Measurements from ENCODE around the gene ETV5.

The ETV5 gene

DNA sequence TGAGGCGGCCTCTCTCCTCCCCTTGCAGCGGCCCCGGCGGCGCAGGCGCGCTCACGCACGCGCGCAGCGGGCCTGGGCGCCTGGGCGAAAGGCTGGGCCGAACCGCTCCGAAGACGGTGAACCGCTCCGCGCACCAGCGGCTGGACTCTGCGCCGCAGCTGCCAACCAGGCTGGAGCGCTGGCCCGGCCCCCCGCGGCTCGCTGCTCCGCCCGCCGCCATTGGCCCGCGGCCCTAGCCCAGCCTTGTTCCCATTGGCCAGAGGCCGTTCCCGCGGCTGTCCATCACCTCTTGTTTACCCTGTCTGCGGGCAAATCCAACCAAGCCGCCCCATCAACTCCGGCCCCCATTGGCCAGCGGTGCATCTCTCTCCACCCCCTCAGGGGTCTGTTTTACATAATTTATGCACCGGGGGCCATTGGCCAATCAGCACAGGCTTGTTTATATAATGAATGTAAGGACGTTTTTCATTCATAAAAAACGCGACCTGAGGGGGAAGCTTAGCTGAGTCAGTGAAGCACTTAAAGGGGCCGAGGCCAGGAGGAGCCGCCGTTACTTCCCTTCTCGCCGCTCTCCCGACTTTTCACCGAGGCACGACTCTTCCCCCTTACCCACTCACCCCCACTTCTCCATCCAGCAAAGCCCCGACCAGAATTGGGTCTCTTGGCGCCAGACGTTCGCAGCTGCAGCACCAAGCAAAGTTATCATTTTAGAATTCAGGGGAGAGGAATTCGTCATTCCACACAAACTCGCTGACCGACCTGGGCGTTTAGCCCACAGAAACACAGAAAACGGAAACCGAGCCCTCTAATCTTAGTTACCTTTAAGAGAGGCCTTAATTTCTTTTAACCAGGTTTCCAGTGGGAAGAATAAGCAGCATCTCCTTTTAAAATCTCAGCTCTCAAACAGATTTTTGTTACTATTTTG, at the start of gene ETV5:
Gene ETV5 (minus strand): TSS at position 149 of the 925 bp plus-strand sequence. CDS start 3,221 bp downstream, outside the sequence.
- peak; percentile 87 for DNase-seq (ENCODE audit: low read depth)

DNA sequence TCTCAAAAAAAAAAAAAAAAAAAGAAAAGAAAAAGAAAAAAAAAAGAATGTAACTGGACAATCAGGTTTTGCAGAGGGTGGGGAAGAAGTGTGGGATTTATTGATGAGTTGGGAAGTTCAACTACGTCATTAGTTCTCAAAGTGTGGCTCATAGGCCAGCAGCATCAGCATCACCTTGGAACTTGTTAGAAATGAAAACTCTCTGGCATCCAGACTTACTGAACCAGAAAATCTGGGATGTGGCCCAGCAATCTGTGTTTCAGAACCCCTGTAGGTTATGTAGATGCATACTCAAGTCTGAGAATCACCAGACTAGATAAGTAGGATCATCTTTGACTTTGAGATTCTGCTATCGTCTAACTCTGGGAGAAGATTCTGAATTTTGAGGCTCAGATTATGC, 45.8 kb upstream of the ETV5 start:
- DNase-seq (ENCODE audit: low read depth) = no peak

DNA sequence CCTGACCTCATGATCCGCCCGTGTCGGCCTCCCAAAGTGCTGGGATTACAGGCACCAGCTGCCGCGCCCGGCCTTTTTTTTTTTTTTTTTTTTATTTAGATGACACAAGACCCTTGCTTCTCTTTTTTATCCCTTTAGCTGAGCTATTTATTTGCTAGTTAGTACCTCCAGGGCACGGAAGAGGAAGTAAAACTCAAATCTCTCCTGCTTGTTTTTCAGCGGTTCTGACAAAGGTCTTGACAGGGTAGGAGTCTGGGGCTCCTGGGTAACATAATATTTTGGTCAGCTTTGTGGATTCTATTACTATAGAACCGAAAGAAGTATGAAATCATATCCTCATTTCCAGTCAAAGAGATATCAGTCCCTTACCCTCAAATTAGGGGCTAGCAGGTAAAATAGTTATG, 44.0 kb upstream of the ETV5 start:
- DNase-seq (ENCODE audit: low read depth) = no peak

DNA sequence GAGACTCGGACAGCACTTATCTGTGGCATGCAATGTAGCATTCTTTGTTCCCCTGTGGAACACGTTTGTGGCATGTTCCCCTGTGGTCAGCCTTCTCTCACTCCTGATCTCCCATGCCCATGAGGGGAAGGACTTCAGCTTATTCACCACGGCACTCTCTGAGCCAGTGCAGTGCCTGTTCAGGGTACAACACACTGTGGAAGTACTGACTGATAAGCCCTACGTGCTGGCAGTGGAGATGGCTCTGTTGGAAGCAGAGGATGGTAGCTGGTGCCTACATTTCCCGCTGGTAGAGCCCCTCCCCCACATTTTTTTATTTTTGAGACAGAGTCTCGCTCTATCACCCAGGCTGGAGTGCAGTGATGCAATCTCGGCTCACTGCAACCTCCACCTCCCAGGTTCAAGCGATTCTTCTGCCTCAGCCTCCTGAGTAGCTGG, 43.5 kb upstream of the ETV5 start:
- DNase-seq (ENCODE audit: low read depth) = peak; percentile 9

DNA sequence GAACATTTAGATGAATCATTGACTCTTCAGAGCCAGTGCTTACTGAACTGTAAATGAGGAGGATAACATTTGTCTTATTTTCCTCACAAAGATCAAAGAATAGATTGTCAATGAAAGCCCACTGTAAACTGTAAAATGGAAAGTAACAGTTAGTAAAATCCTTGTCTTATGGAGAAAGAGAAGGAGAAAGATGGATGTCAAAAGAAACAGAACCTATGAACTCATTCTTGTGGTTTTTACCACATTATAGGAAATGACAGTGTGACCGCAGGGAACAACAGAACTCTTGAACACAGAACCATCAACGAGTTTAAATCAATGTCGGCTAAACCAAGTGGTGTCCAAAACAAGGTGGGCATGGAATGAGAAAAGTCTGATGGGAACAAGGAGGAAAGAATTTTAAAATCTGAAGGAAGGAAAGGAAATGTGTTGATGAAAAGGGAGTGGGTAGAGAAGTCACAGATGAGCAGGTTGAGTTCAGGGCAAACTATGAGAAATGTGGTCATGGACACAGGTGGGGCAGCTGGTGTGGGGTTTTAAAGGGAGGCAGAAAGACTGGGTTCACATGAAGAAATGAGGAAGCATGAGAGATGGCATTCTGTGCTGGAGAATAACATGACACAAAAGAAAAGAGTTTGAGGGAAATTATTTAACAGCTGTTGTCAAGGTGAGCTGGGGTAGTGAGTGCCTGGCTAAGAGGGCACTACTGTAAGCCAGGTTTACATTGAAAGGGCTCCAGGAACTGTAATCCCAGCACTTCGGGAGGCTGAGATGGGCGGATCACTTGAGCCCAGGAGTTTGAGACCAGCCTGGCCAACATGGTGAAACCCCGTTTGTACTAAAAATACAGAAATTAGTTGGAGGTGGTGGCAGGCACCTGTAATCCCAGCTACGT, 42.4 kb upstream of the ETV5 start:
- DNase-seq (ENCODE audit: low read depth) = no peak

DNA sequence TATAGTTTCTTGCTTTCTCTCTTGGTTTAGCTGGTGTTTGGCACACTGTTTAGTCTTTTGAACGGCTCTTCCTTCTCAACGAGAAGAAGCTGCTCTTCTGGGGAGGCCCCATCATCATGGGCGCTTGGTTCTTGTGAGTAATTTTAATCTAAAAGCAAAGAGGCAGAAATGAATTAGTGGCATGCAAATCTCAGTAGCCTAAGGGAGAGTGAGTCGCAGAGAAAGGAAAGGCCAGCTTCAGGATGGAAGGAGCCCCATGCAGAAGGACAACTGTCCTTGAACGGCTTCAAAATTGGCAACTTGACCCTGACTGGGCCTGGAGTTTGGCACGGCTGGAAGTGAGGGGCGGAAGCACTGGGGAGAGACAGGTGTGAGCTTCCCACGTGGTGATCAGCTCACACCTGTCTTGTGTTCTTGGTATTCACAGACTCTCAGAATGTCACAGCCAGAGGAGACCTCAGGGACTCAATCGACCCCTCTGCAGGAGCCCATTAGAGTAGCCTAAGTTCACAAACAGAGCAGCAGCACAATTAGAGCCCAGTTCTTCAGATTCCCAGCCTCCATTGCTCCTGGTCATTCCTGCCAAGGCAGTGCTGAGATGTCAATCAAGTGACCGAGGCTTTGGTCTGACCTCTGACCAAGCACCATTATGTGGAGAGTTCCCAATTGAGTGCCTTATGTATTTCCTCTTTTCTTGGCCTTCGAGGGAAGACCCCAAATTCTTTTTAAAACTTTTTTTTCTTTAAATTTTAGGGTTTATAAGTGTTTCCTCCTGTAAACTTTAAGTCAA, 41.3 kb upstream of the ETV5 start:
- no peak for DNase-seq (ENCODE audit: low read depth)

DNA sequence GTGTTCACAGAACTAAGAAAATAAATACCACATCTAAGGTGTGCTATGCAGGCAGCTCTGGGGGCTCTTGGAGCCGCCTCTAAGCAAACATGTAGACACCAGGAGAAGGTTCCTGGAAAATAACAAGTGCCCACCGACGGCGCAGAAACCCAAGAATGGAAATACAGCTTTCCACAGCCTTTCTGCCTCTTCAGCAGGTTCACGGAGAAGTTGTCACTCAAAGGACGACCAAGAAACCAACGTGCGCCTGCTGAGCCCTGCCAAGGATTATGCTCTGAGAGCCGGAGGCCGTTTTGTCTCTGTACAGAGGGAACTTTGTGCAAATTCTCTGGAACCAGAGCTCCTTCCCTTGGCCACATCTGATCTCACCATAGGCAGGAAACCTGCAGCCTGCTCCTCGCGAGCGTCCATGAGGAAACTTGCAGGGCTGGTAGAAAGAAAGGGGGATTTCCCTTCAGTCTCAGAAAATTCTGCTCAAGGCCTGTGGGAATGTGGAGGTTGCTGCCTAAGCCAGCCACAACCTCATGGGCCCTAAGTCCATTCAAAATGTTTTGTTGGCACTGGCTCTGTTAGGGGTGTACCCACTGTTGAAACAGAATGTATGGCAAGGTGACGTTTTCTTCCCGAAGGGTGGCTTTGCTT, 40.6 kb upstream of the ETV5 start:
- no peak for DNase-seq (ENCODE audit: low read depth)

DNA sequence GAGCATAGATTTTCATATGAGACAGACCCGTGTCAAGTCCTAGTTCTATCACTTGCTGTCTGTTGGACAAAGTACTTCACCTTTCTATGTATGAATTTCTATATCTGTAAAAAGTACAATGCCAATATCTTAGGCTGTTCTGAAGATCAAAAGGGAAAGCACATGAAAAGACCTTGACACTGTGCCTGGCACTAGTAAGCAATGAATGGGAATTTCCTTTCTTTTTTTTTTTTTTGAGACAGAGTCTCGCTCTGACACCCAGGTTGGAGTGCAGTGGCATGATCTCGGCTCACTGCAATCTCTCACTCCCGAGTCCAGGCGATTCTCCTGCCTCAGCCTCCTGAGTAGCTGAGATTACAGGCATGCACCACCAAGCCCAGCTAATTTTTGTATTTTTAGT, 35.4 kb upstream of the ETV5 start:
- no peak for DNase-seq (ENCODE audit: low read depth)

DNA sequence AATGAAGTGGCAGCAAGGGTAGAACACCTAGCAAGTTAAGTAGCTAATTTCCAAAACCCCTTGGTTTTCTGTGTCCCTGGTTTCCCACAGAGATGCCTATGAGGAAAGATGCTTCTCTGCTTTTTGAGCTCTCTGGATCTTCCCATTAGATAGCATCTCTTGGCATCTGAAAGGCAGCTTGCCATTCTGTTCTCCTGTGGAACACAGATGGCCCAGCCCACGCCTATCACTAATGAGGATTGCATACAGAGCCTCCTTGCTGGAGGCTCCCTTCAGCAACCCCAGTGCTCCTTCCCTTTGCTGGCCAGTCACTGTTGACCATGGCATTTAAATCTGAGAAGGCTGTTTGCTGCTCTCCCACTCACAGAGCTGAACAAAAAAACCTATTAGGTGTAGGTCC, 34.4 kb upstream of the ETV5 start:
- no peak for DNase-seq (ENCODE audit: low read depth)

DNA sequence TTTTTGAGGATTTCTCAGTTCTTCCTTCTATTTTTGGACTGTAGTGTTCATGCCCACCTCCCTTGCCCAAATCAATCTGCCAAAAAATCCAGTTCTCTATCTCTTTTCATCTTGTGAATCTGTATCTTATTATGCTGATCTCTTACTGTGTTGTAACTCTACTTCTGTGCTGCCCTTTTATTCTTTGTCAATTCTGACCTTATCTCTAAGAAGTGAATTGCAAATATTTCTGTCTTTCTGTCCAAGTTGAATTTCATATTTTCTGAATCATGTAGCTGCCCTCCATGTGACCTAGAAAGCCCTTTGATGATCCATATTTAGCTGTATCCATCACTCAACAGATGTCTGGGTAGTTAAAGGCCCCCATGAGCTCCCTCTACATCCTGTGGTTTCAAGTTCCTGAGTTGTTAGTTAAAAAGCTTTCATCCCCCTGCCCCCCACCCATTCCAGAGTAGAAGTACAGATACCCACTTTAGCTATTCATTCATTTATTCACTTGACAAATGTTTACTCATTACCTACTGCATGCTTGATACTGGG, 33.6 kb upstream of the ETV5 start:
- DNase-seq (ENCODE audit: low read depth) = no peak

DNA sequence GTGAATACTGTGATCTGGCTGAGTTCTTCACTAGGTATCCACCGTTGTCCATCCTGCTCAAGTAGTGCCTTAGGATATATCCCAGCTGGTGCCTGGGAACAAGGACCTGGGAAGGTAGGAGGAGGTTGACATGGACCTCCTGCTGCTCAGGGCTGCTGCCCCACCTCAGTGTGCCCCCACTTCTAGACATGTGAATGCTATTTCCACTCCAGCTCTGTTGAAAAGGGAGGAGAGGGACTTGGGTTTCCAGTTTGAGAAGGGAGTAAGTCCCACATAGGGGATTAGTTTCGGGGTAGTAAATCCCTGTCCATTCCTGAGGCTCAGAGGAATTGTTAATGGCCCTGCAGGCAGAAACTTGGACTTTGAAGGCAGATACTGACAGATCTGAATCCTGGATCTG, 32.9 kb upstream of the ETV5 start:
- no peak for DNase-seq (ENCODE audit: low read depth)

DNA sequence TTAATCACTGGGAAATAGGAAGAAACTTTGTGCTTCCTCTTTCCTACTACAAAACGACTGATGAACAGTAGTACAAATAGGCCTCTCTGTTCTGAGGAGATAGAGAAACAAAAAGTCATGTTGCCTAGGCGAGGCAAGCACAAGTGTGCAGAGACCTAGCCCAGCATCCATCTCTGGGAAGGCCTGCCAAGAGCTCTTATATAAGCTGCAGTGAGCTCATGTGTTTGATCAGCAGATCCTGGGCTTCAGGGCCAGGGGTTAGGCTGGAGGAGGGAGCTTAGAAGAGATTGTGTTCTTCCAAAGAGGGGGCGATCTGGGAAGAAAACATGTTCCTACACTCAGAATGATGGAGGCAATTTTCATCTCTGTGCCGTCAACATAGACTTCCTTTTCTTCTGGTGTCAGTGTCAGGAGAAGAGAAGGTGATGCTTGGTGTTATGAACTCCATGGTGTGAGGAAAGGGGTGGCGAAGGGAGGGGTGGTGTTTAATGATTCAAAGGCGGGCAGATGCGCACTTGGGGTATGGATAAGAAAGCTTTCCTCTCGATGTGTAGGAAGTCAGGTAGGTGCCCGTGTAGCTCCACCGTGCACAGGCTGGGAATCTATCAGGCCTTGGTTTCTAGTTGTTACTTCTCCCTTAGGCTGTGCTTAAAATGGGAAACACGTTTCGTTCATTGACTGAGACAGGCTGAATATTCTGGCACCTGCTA, 29.5 kb upstream of the ETV5 start:
- DNase-seq (ENCODE audit: low read depth) = no peak

DNA sequence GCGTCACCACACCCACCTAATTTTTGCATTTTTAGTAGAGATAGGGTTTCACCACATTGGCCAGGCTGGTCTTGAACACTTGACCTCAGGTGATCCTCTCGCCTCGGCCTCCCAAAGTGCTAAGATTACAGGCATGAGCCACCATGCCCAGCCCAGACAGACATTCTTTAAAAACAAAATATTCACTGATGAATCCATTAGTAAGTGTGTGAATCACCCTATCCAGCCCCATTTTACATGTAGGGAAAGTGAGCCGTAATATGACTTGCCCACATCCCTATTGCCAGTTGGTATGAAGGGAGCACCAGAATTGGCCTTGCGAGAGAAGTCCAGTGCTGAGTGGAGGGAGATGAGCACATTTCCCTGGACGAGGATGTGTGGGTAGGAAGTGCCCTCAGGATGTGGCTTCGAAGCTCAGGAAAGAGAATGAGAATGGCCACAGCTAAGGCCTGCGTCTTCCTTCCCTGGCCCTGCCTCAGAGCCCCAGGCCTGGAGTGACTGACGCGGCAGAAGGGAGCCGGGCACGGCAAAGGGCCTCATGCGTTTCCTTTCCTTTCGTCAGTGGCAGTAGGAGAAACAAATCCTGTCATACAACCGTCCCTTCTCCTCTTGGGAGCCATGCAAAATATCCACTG, 28.3 kb upstream of the ETV5 start:
- no peak for DNase-seq (ENCODE audit: low read depth)

DNA sequence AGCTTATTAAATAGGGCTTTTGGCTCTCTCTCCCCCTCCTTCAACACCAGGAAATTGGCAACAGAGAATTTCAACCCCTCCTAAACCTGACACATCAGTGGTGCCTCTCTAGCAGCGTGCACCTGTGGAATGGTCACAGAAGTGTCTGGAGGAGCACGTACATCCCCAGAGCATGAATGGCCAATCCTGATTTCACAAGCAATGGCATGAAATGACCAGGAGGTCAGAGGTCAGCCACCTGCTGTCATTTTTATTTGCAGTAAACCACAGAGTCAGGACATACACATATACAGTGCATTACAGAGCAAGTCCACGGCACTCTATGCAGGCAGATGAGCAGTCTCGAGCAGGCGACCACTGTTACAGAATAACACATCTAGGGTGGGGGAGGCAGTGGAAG, 25.1 kb upstream of the ETV5 start:
- DNase-seq (ENCODE audit: low read depth) = no peak

DNA sequence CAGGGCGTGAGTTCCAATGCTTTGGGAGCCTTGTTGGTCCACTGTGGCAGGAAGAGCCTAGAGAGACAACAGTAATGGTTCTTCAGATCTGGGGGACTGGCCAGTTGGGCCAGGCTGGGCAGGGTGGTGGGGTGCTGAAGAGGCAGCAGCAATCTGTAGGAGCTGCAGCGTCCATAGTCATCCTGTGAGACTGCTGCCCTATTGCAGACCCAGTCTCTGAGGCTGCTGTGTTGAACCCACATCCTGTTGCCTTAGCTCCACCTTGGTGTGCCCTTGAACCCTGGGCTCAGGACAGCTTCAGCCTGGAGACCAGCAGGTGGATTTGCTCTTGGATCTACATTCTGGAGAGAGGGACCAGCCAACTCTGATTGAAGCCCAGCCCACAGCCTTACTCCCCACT, 23.6 kb upstream of the ETV5 start:
- no peak for DNase-seq (ENCODE audit: low read depth)

DNA sequence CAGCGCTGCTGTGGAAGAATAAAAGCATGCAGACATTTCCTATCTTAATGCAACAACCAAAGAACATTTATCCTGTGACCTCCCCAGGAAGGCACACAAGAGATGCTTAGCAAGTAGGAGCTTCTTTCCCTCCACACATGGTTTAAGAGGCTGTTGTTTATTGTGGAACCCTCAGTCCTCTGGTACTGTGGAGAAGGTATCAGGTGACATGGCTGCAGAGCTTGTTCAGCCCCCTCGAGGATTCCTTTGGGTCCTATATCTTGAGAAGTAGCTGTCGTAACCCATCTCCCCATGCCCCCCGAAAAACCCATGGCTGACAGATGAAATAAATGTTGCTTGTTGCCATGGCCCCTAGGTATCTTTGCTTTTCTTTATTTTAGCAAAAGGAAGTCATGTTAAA, 20.3 kb upstream of the ETV5 start:
- no peak for DNase-seq (ENCODE audit: low read depth)

DNA sequence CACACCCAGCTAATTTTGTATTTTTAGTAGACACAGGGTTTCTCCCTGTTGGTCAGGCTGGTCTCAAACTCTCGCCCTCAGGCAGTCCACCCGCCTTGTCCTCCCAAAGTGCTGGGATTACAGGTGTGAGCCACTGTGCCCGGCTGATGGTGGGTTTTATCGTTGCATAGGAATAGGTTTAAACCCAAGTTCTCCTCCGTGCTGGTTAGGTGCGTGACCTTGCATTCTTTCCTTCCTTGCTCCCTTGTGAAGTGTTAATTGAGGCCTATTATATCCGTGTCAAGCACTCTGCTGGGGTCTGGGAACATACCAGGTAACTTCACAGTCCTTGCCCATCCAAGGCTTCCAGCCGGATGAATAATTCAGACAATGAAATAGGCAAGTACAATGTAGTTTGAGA, 19.3 kb upstream of the ETV5 start:
- DNase-seq (ENCODE audit: low read depth) = no peak

DNA sequence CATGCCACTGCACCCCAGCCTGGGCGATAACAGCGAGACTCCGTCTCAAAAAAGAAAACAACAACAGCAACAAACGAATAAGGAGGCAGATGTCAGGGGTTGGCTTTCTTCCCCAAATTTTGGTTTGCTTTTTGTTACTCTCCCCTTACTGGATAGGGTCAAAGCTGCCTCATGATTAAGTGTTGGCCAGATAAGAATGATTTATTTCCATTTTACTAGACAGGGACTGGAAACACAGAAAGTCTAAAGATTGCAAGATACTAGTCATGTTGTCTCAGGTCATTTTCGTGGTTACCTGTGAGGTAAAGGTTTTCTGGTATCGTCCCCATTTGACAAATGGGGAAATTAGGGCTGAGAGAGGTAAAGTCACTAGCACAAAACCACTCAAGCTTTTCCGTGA, 18.6 kb upstream of the ETV5 start:
- no peak for DNase-seq (ENCODE audit: low read depth)

DNA sequence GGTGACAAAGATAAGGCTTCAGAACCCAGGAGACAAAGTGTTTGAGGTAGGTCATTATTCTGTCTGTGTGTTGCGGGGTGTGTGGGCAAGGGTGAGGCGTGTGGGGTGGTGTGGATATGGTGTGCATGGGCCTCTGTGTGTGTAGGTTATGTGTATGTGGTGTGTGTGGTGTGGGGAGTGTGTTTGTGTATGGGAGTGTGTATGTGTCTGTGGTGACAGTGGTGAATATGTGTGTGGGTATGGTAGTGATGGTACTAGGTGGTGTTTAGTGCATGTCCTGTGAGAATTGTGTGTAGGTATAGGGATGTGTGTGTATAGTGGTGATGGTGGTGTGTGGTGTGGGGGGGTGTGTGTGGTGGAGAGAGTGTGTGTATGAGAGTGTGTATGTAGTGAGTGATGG, 16.2 kb upstream of the ETV5 start:
- no peak for DNase-seq (ENCODE audit: low read depth)

DNA sequence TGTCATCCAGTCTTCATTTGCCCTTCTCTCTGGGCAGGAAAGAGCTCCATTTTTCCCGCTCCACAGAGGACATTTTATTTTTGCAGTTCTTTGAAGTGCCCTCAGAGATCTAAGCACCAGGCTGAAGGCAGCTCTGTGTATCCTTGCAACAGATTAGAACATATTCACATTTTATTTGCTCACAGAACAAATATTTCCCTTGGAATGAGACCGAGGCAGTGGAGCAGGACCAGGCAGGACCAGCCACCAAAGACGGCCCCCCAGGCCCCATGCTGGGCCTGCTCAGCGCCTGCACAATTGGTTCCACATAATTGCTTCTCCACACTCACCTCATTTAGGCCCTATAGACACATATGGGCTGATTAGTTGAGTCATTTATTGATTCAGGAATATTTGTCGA, 15.7 kb upstream of the ETV5 start:
- DNase-seq (ENCODE audit: low read depth) = no peak
